Loucy (cell line): Measurements from ENCODE around the gene SORBS1.

Experiments
- H2AFZ ChIP-seq: fragments of 200-600 bp; sonication (generic); 2 replicates; pipeline ENCODE4 v1.6.0; 2016; ENCODE audit warnings: antibody characterized with exemption, mild to moderate bottlenecking, low read length, moderate library complexity
- H3F3A ChIP-seq: fragments of 200-600 bp; 2 replicates; pipeline ENCODE4 v1.6.0; 2016; ENCODE audit warnings: antibody characterized with exemption, low read depth, mild to moderate bottlenecking
- H3K27me3 ChIP-seq: fragments of 200-600 bp; sonication (generic); 2 replicates; pipeline ENCODE4 v1.6.1; 2014; ENCODE audit warnings: low read length, mild to moderate bottlenecking; ENCODE audit not compliant: insufficient read depth, poor library complexity, severe bottlenecking
- H3K36me3 ChIP-seq: fragments of 200-600 bp; sonication (generic); 2 replicates; pipeline ENCODE4 v1.6.1; 2016; ENCODE audit warnings: low read length; ENCODE audit not compliant: insufficient read depth
- H3K4me1 ChIP-seq: fragments of 200-600 bp; sonication (generic); 2 replicates; pipeline ENCODE4 v1.5.1; 2014; ENCODE audit warnings: low read length, mild to moderate bottlenecking; ENCODE audit not compliant: insufficient read depth, poor library complexity, severe bottlenecking
- H3K4me2 ChIP-seq: fragments of 200-600 bp; sonication (generic); 2 replicates; pipeline ENCODE4 v1.6.0; 2014; ENCODE audit warnings: antibody characterized with exemption, low read length, low read depth, mild to moderate bottlenecking; ENCODE audit not compliant: poor library complexity, severe bottlenecking
- H3K4me3 ChIP-seq: fragments of 200-600 bp; sonication (generic); 2 replicates; pipeline ENCODE4 v1.5.1; 2014; ENCODE audit warnings: low read length, mild to moderate bottlenecking, mixed read lengths; ENCODE audit not compliant: poor library complexity, severe bottlenecking
- H3K79me2 ChIP-seq: fragments of 200-600 bp; sonication (generic); 2 replicates; pipeline ENCODE4 v1.6.1; 2014; ENCODE audit warnings: low read length; ENCODE audit not compliant: insufficient read depth
- H3K9ac ChIP-seq: fragments of 200-600 bp; sonication (generic); 2 replicates; pipeline ENCODE4 v1.6.0; 2014; ENCODE audit warnings: mild to moderate bottlenecking, low read depth, low read length, moderate library complexity; ENCODE audit not compliant: poor library complexity, severe bottlenecking
- H3K9me2 ChIP-seq: fragments of 200-600 bp; sonication (generic); replicated peaks from 2 replicates; pipeline ENCODE4 v1.6.1; 2016; ENCODE audit warnings: low read depth, low read length, mixed read lengths
- H3K9me3 ChIP-seq: fragments of 200-600 bp; sonication (generic); 2 replicates; pipeline ENCODE4 v1.6.1; 2014; ENCODE audit warnings: mild to moderate bottlenecking, antibody characterized with exemption, low read length, low read depth; ENCODE audit not compliant: insufficient read depth
- H4K20me1 ChIP-seq: fragments of 200-600 bp; sonication (generic); 2 replicates; pipeline ENCODE4 v1.6.0; 2014; ENCODE audit warnings: antibody characterized with exemption, low read length, mild to moderate bottlenecking; ENCODE audit not compliant: insufficient read depth, poor library complexity, severe bottlenecking
- EZH2phosphoT487 ChIP-seq: fragments of 200-600 bp; IDR thresholded peaks from 2 replicates; pipeline ENCODE4 v1.6.1; 2018; ENCODE audit warnings: antibody characterized with exemption, mild to moderate bottlenecking, moderate library complexity, borderline replicate concordance
- TF ChIP-seq, protein P1 (sequence below): fragments of 200-600 bp; sonication (generic); conservative IDR thresholded peaks from 2 replicates; pipeline ENCODE4 v1.5.1; 2014; ENCODE audit warnings: mild to moderate bottlenecking, antibody characterized with exemption, low read length

SORBS1 gene

GRCh38 chr10:95327367-95327766, 233.8 kb downstream of the SORBS1 start:
- Histone ChIP-seq H3K4me3 (no peak overlapping the region), H3K9me3 (no peaks in the 10 kb centered on the region), H2AFZ (no peak overlapping the region), H3K9me2 (no peaks in the 10 kb centered on the region), H3K36me3 (no peaks in the 10 kb centered on the region), H4K20me1 (no peaks in the 10 kb centered on the region), H3K79me2 (no peaks in the 10 kb centered on the region), H3K4me2 (no peak overlapping the region), H3K4me1 (peaks cover 21% of the 10 kb centered on the region), H3F3A (no peaks in the 10 kb centered on the region), H3K27me3 (no peaks in the 10 kb centered on the region), H3K9ac (peak overlapping the region; percentile 2)
- no peak for TF ChIP-seq EZH2phosphoT487
- TF ChIP-seq, protein P1, sequence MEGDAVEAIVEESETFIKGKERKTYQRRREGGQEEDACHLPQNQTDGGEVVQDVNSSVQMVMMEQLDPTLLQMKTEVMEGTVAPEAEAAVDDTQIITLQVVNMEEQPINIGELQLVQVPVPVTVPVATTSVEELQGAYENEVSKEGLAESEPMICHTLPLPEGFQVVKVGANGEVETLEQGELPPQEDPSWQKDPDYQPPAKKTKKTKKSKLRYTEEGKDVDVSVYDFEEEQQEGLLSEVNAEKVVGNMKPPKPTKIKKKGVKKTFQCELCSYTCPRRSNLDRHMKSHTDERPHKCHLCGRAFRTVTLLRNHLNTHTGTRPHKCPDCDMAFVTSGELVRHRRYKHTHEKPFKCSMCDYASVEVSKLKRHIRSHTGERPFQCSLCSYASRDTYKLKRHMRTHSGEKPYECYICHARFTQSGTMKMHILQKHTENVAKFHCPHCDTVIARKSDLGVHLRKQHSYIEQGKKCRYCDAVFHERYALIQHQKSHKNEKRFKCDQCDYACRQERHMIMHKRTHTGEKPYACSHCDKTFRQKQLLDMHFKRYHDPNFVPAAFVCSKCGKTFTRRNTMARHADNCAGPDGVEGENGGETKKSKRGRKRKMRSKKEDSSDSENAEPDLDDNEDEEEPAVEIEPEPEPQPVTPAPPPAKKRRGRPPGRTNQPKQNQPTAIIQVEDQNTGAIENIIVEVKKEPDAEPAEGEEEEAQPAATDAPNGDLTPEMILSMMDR = no peak

DNA sequence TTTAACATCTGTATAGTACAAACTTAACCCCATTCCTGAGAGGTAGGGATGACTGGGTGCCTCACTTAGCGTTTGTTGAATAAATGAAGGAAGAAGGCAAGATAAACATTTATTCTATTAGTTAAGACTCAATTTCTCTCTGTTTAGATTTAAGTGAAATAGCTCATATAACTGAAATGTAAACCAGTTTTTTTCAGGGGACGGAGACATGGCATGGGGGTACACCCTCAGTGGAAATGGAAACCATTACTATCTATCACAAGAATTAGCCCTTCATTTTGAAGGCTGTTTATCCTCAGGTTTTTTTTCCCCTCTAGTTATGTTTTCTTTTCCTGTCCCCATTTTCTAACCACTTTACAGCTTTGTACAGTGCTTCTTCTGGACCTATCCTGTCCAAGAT, 234.8 kb downstream of the SORBS1 start:
- no peak overlapping the region for H3K9ac ChIP-seq
- H3K4me2 ChIP-seq = no peak overlapping the region
- no peaks in the 10 kb centered on the region for H3F3A ChIP-seq
- no peak overlapping the region for H3K4me3 ChIP-seq
- H4K20me1 ChIP-seq = no peaks in the 10 kb centered on the region
- H2AFZ ChIP-seq = no peak overlapping the region
- H3K9me2 ChIP-seq = no peaks in the 10 kb centered on the region
- H3K36me3 ChIP-seq = no peaks in the 10 kb centered on the region
- H3K4me1 ChIP-seq = peaks cover 28% of the 10 kb centered on the region
- no peaks in the 10 kb centered on the region for H3K79me2 ChIP-seq
- H3K9me3 ChIP-seq = no peaks in the 10 kb centered on the region
- TF ChIP-seq, protein P1 = no peak
- no peak for TF ChIP-seq EZH2phosphoT487
- no peaks in the 10 kb centered on the region for H3K27me3 ChIP-seq

- H3K9me2 ChIP-seq = no peaks in the 10 kb centered on the region
- H3K4me2 ChIP-seq = no peak overlapping the region
- H2AFZ ChIP-seq = no peak overlapping the region
- no peaks in the 10 kb centered on the region for H3K36me3 ChIP-seq
- TF ChIP-seq EZH2phosphoT487 = no peak
- TF ChIP-seq, protein P1 = no peak
- no peaks in the 10 kb centered on the region for H4K20me1 ChIP-seq
- no peaks in the 10 kb centered on the region for H3F3A ChIP-seq
- H3K4me1 ChIP-seq = peaks cover 28% of the 10 kb centered on the region
- H3K79me2 ChIP-seq = no peaks in the 10 kb centered on the region
- H3K4me3 ChIP-seq = no peak overlapping the region
- no peaks in the 10 kb centered on the region for H3K27me3 ChIP-seq
- no peak overlapping the region for H3K9ac ChIP-seq
- H3K9me3 ChIP-seq = no peaks in the 10 kb centered on the region
Observed at GRCh38 chr10:95325863-95326262, 235.3 kb downstream of the SORBS1 start.
